K562 (cell line): ENCODE data around the gene FIS1.

Experiments used
- CEBPZ ChIP-seq: fragments of 150-350 bp; IDR thresholded peaks from 2 replicates; pipeline ENCODE4 v1.6.1; 2014; ENCODE audit warnings: low read depth, mild to moderate bottlenecking, low read length, borderline replicate concordance
- GABPB2 ChIP-seq: fragments of 250-450 bp; sonication (Bioruptor Pico); conservative IDR thresholded peaks from 2 replicates; pipeline ENCODE4 v1.5.1; 2021; ENCODE audit warnings: mild to moderate bottlenecking
- HIVEP1 ChIP-seq: fragments of 250-450 bp; sonication (Bioruptor Pico); IDR thresholded peaks from 2 replicates; pipeline ENCODE4 v1.4.0; 2020; ENCODE audit warnings: mild to moderate bottlenecking

GRCh38 chr7:101217388-101218235 is 27.3 kb downstream of the FIS1 start, which contains the start of the genes PLOD3 and ZNHIT1:
- TF ChIP-seq HIVEP1 (CRISPR knock-in tag) = no peak
- TF ChIP-seq CEBPZ = no peak
- TF ChIP-seq GABPB2 (CRISPR knock-in tag) = no peak
